ENCODE measurements around the gene EBF4.

Gene EBF4, protein sequence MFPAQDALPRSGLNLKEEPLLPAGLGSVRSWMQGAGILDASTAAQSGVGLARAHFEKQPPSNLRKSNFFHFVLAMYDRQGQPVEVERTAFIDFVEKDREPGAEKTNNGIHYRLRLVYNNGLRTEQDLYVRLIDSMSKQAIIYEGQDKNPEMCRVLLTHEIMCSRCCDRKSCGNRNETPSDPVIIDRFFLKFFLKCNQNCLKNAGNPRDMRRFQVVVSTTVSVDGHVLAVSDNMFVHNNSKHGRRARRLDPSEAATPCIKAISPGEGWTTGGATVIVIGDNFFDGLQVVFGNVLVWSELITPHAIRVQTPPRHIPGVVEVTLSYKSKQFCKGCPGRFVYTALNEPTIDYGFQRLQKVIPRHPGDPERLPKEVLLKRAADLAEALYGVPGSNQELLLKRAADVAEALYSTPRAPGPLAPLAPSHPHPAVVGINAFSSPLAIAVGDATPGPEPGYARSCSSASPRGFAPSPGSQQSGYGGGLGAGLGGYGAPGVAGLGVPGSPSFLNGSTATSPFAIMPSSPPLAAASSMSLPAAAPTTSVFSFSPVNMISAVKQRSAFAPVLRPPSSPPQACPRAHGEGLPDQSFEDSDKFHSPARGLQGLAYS

DNA sequence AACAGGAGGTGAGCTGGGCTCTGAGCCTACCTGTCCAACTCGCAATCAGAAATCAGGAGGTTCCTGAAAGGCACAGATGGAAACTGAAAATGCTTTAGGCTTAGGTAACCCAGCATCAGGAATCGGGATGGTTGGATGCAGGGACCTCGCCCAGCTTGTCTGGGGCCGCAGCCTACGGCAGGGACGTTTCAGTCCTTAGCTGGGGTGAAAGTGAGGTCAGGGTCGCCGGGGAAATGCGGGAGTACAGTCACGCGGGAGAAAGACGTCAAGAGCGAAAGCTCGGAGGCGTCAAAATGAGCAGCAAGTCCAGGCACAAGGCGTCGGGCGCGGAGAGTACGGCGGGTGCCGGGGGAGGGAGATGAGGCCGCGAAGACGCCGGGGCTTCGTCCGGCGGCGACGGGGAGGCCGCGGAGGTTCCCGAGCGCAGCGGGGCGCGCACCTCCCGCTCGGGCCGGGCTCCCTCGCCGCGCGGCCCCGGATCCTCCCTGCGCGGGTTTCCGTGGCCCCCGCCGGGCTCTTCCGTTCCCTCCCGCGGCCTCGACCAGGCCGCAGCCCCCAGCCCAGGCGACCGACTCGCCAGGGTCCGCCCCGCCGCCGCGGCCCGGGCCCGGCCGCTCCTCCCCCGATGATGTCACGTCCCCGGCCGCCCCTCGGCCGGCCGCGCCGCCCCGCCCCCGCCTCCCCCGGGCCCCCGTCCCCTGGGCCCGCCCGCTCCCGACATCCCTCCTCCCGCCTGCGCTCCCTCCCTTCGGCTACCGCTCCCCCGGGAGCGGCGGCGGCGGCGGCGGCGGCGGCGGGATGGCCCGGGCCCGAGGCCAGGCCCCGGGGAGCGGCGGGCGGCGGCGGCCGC lies at the start of gene EBF4:
Gene EBF4 (plus strand): TSS at position 745 of the 850 bp plus-strand sequence. CDS start 866 bp downstream, outside the sequence.
- Histone ChIP-seq H3K9ac (no peak within 1 kb of the TSS), H3K4me1 (peaks cover 6% of the 10 kb centered on the region), H3K36me3 (ENCODE audit: control insufficient read depth, insufficient read depth, low read length) (no peaks in the 10 kb centered on the region), H3K79me2 (no peaks in the 10 kb centered on the region), H3K4me2 (ENCODE audit: low read length) (peak within 1 kb of the TSS; percentile 77), H3K27ac (peak within 1 kb of the TSS; percentile 83), H3K4me3 (ENCODE audit: low read depth, low read length) (peak within 1 kb of the TSS; percentile 60), H3K9me3 (ENCODE audit: control insufficient read depth, low read length) (no peaks in the 10 kb centered on the region), H2AFZ (peak within 1 kb of the TSS; percentile 94), H3K27me3 (ENCODE audit: control insufficient read depth, insufficient read depth, low read length) (no peaks in the 10 kb centered on the region)
- TF ChIP-seq CTCF (IDR thresholded peaks at IDR 0.05): no peak

DNA sequence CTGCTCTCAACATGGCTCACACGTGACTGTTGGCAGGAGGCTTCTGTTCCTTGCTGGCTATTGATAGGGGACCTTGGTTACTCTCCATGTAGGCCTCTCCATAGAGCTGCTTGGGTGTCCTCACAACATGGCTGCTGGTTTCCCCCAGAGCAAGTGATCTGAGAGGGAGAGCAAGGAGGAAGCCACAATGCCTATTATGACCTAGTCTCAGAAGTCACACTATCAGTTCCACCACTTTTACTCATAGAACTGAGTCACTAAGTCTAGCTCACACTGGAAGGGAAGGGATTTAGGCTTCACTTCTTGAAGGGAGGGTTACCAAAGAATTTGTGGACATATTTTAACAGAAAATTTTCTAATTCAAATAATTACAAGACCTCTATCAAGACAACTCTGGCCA lies 48.9 kb upstream of the EBF4 start:
- H3K27me3 ChIP-seq (ENCODE audit: control insufficient read depth, insufficient read depth, low read length): no peaks in the 10 kb centered on the region
- no peak overlapping the region for H3K27ac ChIP-seq
- H3K36me3 ChIP-seq (ENCODE audit: control insufficient read depth, insufficient read depth, low read length): no peaks in the 10 kb centered on the region
- no peaks in the 10 kb centered on the region for H3K79me2 ChIP-seq
- no peak overlapping the region for H3K4me3 ChIP-seq (ENCODE audit: low read depth, low read length)
- no peak overlapping the region for H3K4me2 ChIP-seq (ENCODE audit: low read length)
- H3K9ac ChIP-seq: no peak overlapping the region
- TF ChIP-seq CTCF (IDR thresholded peaks at IDR 0.05): no peak
- H2AFZ ChIP-seq: no peak overlapping the region
- H3K4me1 ChIP-seq: no peaks in the 10 kb centered on the region
- H3K9me3 ChIP-seq (ENCODE audit: control insufficient read depth, low read length): no peaks in the 10 kb centered on the region

DNA sequence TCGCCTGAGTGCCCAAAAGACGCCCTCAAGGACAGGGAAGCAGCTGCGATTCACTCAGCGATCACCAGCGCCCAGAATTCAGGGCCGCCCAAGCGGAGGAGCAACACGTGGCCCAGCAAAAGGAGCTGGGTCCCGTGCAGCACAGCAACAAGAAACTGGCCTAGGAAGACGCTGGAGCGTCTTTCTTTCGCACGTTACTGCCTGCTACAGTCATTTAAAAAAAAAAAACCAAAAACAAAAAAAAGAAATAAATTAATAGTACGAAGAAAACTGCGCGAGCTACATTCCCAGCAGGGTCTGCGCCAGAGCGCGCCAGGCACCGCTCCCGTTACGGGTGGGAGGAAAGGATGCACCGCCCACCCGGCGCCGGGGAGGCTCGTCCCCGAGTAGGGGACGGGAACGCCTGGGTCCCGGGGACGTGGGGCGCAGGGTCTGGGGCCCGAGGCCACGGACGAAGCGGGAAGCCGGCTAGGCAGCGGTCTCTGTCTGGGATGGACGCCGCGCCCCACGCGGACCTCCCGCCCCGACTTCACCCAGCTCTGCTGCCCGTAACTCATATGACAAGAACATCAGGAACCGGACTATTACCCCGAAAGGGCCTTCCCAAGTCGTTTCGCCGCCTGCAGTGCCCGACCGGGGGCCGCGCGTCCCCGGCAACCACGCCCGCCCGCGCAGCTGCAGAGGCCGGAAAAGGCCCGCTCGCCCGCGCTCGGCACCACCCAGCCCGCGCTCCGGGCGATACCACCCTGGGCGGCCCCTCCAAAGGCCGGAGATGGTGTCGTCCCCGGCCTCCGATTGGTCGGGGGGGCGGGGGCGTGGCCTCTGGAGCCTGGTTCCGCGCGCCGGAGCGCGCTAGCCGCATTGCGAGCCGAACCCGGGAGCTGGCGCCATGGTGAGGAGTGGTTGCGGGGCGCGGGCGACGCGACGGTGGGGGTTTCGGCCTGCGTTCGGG lies 40.5 kb upstream of the EBF4 start, which contains the start of gene NOP56:
Gene NOP56 (plus strand): TSS at position 861 of the 952 bp plus-strand sequence. CDS start 29 bp downstream, at position 890.
- Histone ChIP-seq H3K9me3 (ENCODE audit: control insufficient read depth, low read length) (no peaks in the 10 kb centered on the region), H3K79me2 (peaks cover 8% of the 10 kb centered on the region), H3K27ac (peak within 1 kb of the TSS; percentile 83), H3K4me1 (peaks cover 5% of the 10 kb centered on the region), H3K36me3 (ENCODE audit: control insufficient read depth, insufficient read depth, low read length) (no peaks in the 10 kb centered on the region), H3K27me3 (ENCODE audit: control insufficient read depth, insufficient read depth, low read length) (no peaks in the 10 kb centered on the region), H3K9ac (peak within 1 kb of the TSS; percentile 50), H2AFZ (peak within 1 kb of the TSS; percentile 99), H3K4me3 (ENCODE audit: low read depth, low read length) (peak within 1 kb of the TSS; percentile 87), H3K4me2 (ENCODE audit: low read length) (peak within 1 kb of the TSS; percentile 97)
- no peak for TF ChIP-seq CTCF (IDR thresholded peaks at IDR 0.05)
